Adrenal gland (tissue), 12 donors: Measurements from ENCODE around the gene GLS. TPM values are rescaled to one million over a fixed set of nuclear protein-coding genes. Genes with fewer than 3 reads are reported as not detected.
A peak's percentile ranks its signal among the peaks of the same experiment; 100 is the strongest.
"Not testable (repeated sequence)": the region's sequence is repeated elsewhere in the genome, so short reads cannot be mapped to it uniquely, and the experiment has no call there.

Experiments used
- DNase-seq, 7 donors: peaks; one replicate each; pipeline ENCODE4 v3.0.0-alpha.2; 2019 to 2020
- H3K27ac ChIP-seq, 5 donors: fragments of 200-600 bp; sonication (generic) in 4 of 5; 1 replicate in 3 of 5; 2 replicates in 2 of 5; pipeline versions ENCODE4 v1.5.1 to v1.8.0; 2016 to 2020; ENCODE audit warnings: mild to moderate bottlenecking in 1 of 5
- H3K27me3 ChIP-seq: fragments of 200-600 bp; 2 replicates; pipeline ENCODE4 v1.8.0; 2021
- H3K36me3 ChIP-seq, 2 donors: fragments of 200-600 bp; replicated peaks in 1 of 2; 1 replicate in 1 of 2; 2 replicates in 1 of 2; pipeline versions ENCODE4 v1.5.1 to v1.8.0; 2018 to 2022
- H3K4me1 ChIP-seq, 2 donors: fragments of 200-600 bp; replicated peaks in 1 of 2; 1 replicate in 1 of 2; 2 replicates in 1 of 2; pipeline versions ENCODE4 v1.5.1 to v1.8.0; 2018 to 2021
- H3K4me3 ChIP-seq, 4 donors: fragments of 200-600 bp; sonication (generic) in 3 of 4; one replicate each; pipeline ENCODE4 v1.5.1; 2016 to 2018
- H3K9me3 ChIP-seq, 3 donors: fragments of 200-600 bp; sonication (generic) in 1 of 3; replicated peaks in 1 of 3; 1 replicate in 2 of 3; 2 replicates in 1 of 3; pipeline versions ENCODE4 v1.5.1 to v1.8.0; 2016 to 2021
- POLR2A ChIP-seq, 2 donors: fragments of 450-650 bp; IDR thresholded peaks; one replicate each; pipeline ENCODE4 v1.6.1; 2017; ENCODE audit warnings: antibody characterized with exemption in 2 of 2, mild to moderate bottlenecking in 2 of 2, moderate library complexity in 1 of 2
- WGBS, 4 donors: extraction: QIAGEN DNeasy Blood & Tissue Kit in 2 of 4; methylation state at CpG; one replicate each; pipeline versions ENCODE4 v1.1.5 to v1.1.7; 2013 to 2017; 5-methylcytosine and 5-hydroxymethylcytosine counted together
- intact Hi-C, 2 donors: fragments of 100-400 bp; cut with DNase I; formaldehyde crosslinking; loops; one replicate each; pipeline versions ENCODE4 v1.14.1 to v1.15.0; 2022 to 2023
- polyA plus RNA-seq, 3 donors: library from polyadenylated mRNA; stranded (reverse); fragments of 200-250 nt in 2 of 3; fragments of 350-450 nt in 1 of 3; fragmentation: Illumina TruSeq in 1 of 3; extraction: RNeasy Lipid Tissue Mini Kit (QIAGEN cat#74804) in 1 of 3; gene quantifications; one replicate each; pipeline ENCODE4 v1.2.3, GENCODE V29; 2013 to 2014
- total RNA-seq, 9 donors: library from RNA; depleted of rRNA in 4 of 9; stranded (reverse); fragments of >200 nt in 4 of 9; fragments of 120-200 nt in 1 of 9; fragmentation: NEBNext Ultra II Directional in 1 of 9; extraction: Animal tissue kit (Norgen Biotek cat#: 25700) in 1 of 9; gene quantifications; one replicate each; pipeline versions ENCODE4 v1.1.0 to v1.2.4, GENCODE V29; 2013 to 2023
- TF ChIP-seq, protein P1 (sequence below), 6 experiments: fragments of 450-650 bp in 4 of 6; fragments of 200-600 bp in 2 of 6; sonication (generic) in 1 of 6; IDR thresholded peaks; 1 replicate in 5 of 6; 2 replicates in 1 of 6; pipeline versions ENCODE4 v1.5.1 to v1.8.0; 2016 to 2021; ENCODE audit warnings: antibody characterized with exemption in 6 of 6, mild to moderate bottlenecking in 2 of 6, moderate library complexity in 1 of 6
- donor health status: healthy with polysubstance abuse.
- donor health status: Bipolar disorder and iron deficiency.
- donor health status: DM: yes; HTN: yes; CAD: no.
- donor health status: DM: no; HTN: no; CAD: no.
- donor health status: DM: no; HTN: no; CAD: no.
- donor health status: DM: yes; HTN: yes; CAD: no.

Gene GLS
- total and polyA plus RNA-seq, 12 donors = 55.3 to 527 (median 254) TPM

DNA sequence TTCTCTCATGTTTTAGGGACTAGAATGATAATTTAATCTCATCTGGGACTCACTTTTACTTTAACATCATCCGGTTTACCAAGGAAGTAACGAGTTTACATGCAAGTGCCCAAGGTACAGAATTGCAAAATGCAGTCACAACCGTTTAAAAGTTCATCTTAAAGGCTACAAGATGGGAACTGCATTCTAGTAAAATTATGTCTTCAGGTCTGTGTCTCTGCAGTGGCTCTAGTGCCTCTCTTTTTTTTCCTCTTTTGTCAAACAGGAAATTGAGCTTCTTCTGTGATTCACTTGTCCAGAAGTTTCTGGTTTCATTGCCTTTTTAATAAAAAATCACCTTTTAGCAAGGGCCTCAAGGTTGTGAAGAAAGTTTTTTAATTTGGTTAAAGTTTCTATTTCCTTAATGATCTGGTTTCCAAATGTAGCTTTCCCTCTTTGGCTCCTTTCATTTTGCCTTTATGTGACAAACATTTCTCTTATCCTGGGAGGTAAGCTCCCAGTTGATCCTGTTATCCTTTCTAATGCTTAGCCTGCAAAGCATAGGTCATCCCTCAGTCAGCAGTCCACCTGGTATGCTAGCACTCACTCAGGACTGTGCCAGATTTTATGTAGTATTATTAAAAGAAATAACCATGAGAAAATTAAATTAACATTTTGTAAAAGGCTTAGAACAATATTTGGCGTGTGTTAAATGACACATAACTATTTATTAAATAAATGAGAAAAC is 2.4 kb downstream of the GLS start:
- no peaks in the 10 kb centered on the region for H3K36me3 ChIP-seq
- no peaks in the 10 kb centered on the region for H3K9me3 ChIP-seq
- intact Hi-C loops = no loop called here
- peak overlapping the region in 3 of 4 donors; percentile 7 to 99 (median 94) for H3K4me3 ChIP-seq
- H3K27me3 ChIP-seq = no peaks in the 10 kb centered on the region
- peak overlapping the region; percentile 92 to 99 (median 96) for H3K27ac ChIP-seq
- WGBS, 4 donors = 17 to 26% (median 21%) methylated on average over 4 of the region's 4 CpGs
- TF ChIP-seq, protein P1, sequence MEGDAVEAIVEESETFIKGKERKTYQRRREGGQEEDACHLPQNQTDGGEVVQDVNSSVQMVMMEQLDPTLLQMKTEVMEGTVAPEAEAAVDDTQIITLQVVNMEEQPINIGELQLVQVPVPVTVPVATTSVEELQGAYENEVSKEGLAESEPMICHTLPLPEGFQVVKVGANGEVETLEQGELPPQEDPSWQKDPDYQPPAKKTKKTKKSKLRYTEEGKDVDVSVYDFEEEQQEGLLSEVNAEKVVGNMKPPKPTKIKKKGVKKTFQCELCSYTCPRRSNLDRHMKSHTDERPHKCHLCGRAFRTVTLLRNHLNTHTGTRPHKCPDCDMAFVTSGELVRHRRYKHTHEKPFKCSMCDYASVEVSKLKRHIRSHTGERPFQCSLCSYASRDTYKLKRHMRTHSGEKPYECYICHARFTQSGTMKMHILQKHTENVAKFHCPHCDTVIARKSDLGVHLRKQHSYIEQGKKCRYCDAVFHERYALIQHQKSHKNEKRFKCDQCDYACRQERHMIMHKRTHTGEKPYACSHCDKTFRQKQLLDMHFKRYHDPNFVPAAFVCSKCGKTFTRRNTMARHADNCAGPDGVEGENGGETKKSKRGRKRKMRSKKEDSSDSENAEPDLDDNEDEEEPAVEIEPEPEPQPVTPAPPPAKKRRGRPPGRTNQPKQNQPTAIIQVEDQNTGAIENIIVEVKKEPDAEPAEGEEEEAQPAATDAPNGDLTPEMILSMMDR (IDR thresholded peaks at IDR 0.05) = no peak
- TF ChIP-seq POLR2A (IDR thresholded peaks at IDR 0.05) = no peak
- H3K4me1 ChIP-seq = peaks cover 37 to 66% of the 10 kb centered on the region in 2 donors
- DNase-seq = no peak

DNA sequence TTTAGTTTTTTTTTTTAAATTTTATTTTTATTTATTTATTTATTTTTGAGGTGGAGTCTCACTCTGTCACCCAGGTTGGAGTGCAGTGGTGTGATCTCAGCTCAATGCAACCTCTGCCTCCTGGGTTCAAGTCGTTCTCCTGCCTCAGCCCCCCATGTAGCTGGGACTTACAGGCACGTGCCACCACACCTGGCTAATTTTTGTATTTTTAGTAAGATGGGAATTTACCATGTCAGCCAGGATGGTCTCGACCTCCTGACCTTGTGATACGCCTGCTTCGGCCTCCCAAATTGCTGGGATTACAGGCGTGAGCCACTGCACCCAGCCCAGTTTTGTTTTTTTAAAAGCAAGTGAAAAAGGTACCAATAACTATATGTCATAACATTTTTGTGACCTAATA is 5.2 kb downstream of the GLS start:
- H3K9me3 ChIP-seq, H3K36me3 ChIP-seq, intact Hi-C loops, H3K27me3 ChIP-seq, H3K27ac ChIP-seq, DNase-seq: not testable (repeated sequence)
- Histone ChIP-seq H3K4me3 (peak overlapping the region in 1 of 4 donors; percentile 2), H3K4me1 (peaks cover 54 to 82% of the 10 kb centered on the region in 2 donors)
- WGBS, 4 donors = 78 to 89% (median 87%) methylated on average over 6 of the region's 6 CpGs

DNA sequence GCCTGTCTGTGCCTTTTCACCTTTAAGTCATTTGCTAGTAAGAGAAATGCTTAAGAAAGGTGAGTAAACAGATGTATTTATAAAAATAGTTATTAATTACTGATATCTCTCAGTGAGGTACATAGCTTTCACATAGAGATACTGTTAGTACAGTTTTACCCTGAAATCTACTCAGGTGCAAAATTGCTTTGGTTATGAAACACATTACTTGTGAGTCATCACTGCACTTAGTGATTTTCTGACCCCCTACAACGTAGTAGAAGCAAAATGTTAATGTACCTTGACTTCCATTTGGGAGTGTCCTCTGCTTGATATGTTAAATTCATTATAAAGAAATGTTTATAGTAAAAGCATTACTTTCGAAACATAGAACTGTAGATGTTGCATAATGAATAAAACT is 6.5 kb downstream of the GLS start:
- no peaks in the 10 kb centered on the region for H3K36me3 ChIP-seq
- H3K4me3 ChIP-seq = peak overlapping the region in 1 of 4 donors; percentile 24
- peak overlapping the region in 1 of 5 donors; percentile 36 for H3K27ac ChIP-seq
- peaks cover 66 to 95% of the 10 kb centered on the region in 2 donors for H3K4me1 ChIP-seq
- DNase-seq = no peak
- intact Hi-C loops = no loop called here
- 47 to 59% (median 52%) methylated on average over 2 of the region's 2 CpGs for WGBS, 4 donors
- H3K9me3 ChIP-seq = no peaks in the 10 kb centered on the region
- no peaks in the 10 kb centered on the region for H3K27me3 ChIP-seq
- TF ChIP-seq POLR2A (IDR thresholded peaks at IDR 0.05) = no peak
- TF ChIP-seq, protein P1 (IDR thresholded peaks at IDR 0.05) = no peak

DNA sequence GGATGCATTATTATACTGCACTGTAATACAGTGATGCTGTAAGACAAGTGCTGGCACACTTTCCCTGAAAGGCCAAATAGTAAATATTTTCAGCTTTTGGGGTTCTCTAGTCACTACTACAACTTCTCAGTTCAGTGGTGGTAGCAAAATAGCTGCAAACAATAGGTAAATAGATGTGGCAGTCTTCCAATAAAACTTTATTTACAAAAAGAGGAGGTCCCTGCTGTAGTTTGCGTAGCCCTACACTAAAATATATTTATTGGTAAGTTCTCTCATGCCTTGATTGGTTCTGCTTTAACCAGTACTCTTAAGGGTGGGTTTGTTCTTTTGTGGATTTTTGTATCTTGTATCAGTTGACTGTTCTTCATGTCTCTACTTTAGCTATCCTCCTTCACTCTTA is 7.8 kb downstream of the GLS start:
- H3K4me1 ChIP-seq = peaks cover 64 to 98% of the 10 kb centered on the region in 2 donors
- intact Hi-C loops = no loop called here
- H3K36me3 ChIP-seq = no peaks in the 10 kb centered on the region
- peak overlapping the region in 1 of 4 donors; percentile 24 for H3K4me3 ChIP-seq
- 94 to 100% (median 96%) methylated on average over 1 of the region's 1 CpG for WGBS, 4 donors
- no peak for DNase-seq
- H3K9me3 ChIP-seq = no peaks in the 10 kb centered on the region
- H3K27ac ChIP-seq = no peak overlapping the region
- peak in 1 of 2 donors; percentile 17 for TF ChIP-seq POLR2A (IDR thresholded peaks at IDR 0.05)
- TF ChIP-seq, protein P1 (IDR thresholded peaks at IDR 0.05) = no peak
- H3K27me3 ChIP-seq = no peaks in the 10 kb centered on the region
